Activated CD8-positive, alpha-beta memory T cell treated with anti-CD3 and anti-CD28 coated beads, Interleukin-2, amount 50 U/mL, for 24 hours (primary cell): Measurements from ENCODE around the gene PHOX2B.
"Not testable (repeated sequence)": the region's sequence is repeated elsewhere in the genome, so short reads cannot be mapped to it uniquely, and the experiment has no call there.

Source experiments
- DNase-seq: peaks from one replicate; pipeline ENCODE4 v3.0.0-alpha.2; 2020; ENCODE audit errors: extremely low read depth

The PHOX2B gene

GRCh38 chr4:41712425-41712824, 36.1 kb downstream of the PHOX2B start:
- DNase-seq = no peak

DNA sequence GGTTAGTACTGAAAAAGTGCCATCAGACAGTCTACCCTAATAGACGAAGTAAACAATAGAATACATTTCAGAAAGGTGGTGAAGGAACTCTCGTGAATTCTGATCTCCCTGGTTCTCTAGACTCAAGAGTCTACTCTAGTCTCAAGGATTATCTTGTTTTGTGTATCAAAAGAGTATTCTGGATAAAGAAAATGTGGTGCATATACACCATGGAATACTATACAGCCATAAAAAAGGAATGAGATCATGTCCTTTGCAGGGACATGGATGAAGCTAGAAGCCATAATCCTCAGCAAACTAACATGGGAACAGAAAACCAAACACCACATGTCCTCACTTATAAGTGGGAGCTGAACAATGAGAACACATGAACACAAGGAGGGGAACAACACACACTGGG, 36.9 kb downstream of the PHOX2B start:
- DNase-seq = not testable (repeated sequence)

- no peak for DNase-seq
These were observed 38.6 kb downstream of the PHOX2B start for GRCh38 chr4:41709844-41710481.

DNA sequence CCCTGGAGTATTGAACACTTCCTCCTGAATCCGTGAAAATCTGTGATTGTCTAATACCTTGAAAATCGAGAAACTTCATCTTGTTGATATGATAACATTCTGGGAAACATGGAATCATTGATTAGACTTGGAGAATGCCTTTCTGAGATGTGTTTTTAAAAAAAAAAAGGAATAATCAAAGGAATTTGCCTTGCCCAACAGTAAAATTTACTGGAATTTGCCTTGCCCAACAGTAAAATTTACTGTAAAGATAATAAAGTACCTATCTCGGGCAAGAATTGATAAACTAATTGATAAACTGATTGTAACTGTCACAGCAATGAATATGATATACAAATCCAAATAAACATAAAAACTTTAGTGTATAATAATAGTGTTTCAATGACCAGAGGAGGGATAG, 44.7 kb downstream of the PHOX2B start:
- DNase-seq = no peak

- DNase-seq = no peak
These were observed 45.8 kb downstream of the PHOX2B start for GRCh38 chr4:41702770-41703169.

GRCh38 chr4:41701983-41702382, 46.5 kb downstream of the PHOX2B start:
- no peak for DNase-seq

DNA sequence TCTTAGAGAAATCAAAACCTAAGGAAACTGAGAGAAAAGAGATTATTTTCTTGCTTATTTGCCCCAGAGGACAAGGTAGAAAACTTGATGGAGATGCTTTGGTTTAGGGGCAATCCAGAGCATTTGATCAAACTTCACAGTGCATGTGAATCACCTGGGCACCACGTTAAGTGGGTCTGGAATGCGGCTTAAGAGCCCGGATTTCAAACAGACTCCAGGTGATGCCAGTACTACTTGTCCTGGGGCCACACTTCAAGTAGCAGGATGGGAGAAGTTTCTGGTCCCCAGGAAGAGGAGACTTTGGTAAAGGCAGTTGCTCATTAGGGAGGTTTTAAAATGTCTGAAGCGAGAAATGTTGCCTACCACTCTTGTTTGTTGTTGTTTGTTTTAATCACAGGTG, 51.8 kb downstream of the PHOX2B start:
- no peak for DNase-seq

DNA sequence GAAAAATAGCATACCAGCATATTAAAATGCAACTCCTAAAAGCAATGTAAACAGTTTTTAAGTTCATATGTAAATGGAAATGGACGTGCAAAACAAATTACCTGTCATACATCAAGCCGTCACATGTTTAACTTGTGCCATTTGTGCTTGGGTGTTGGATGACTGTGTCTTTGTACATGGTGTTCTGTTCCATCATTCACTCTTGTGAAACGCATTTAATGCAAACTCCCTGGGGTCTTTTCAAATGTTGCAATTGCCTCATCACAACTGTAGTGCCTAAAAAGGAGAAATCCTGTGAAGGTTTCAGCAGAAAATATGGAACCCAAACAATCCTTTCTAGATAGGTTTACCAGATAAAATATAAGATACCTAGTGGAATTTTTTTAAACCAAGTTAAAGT, 52.4 kb downstream of the PHOX2B start:
- no peak for DNase-seq
